EH (cell line): ENCODE measurements around the gene PSMB9.
A peak's percentile ranks its signal among the peaks of the same experiment; 100 is the strongest.

ENCODE experiments used
- DNase-seq: peaks from one replicate; pipeline ENCODE4 v3.0.0-alpha.2; 2015; ENCODE audit warnings: low read depth

The PSMB9 gene

GRCh38 chr6:32839356-32839755 is 14.6 kb upstream of the PSMB9 start:
- DNase-seq = no peak

GRCh38 chr6:32840604-32841246 is 13.3 kb upstream of the PSMB9 start:
- DNase-seq = no peak

- no peak for DNase-seq
These were observed 11.9 kb upstream of the PSMB9 start for GRCh38 chr6:32842021-32842650.

- DNase-seq = no peak
These were observed 11.3 kb upstream of the PSMB9 start for GRCh38 chr6:32842690-32843089.

DNA sequence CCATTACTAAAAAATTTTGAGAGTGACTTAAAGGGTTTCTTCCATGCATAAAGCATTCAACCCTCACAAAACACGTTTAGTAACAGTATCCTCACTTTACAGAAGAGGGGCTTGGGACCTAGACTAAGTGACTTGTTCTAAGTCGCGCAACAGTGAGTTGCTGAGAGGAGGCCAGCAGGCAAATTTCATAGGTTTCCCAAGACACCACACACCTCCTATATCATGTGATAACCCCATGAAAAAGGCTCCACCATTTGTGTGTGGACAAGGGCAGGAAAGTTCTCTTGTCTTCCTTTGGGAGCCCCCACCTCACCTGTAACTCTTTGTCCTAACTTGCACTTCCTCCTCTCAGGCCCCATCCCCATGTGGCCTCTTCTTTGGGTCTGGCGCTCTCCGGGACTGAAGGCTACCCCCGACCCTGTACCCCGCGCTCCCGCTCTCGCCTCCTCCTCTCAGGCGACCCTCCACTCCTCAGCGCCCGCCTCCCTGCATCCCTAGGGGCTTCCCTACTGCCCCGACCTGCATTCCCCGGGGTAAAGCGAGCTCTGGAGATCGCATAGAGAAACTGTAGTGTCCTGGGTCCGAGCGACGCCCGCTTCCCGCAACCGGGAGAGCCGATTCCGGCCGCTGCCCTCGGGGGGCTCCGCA is 10.5 kb upstream of the PSMB9 start:
- no peak for DNase-seq

- peak; percentile 94 for DNase-seq
These were observed 9.8 kb upstream of the PSMB9 start, which contains the start of gene PSMB8 for GRCh38 chr6:32843979-32844838. TSS of gene PSMB8 (minus strand) at chr6:32844047. CDS start at chr6:32843996, 51 bp downstream.

- no peak for DNase-seq
These were observed 9.1 kb upstream of the PSMB9 start for GRCh38 chr6:32844839-32845383.

DNA sequence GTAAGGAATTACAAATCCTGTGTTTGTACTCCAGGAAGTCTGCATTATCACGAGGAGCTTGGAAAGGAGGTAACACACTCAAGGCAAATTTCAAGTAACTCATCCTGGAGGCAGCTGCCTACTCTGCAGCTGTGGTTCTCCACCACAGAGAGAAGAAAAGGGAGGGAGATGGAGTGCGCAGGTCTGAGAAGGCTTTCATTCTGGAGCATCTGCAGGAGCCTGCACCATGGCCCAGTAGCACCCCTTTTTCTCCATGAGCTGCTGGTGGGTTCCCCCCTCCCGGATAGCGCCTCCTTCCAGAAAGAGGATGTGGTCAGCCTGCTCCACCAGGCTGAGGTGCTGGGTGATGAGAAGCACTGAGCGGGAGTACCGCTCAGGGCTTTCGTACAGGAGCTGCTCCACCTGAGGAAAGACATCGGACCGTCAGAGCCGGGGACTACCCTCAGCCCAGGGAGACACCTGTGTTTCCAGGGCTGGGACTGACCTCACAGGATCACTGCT is 8.6 kb upstream of the PSMB9 start:
- no peak for DNase-seq

GRCh38 chr6:32847004-32847403 is 7.0 kb upstream of the PSMB9 start:
- no peak for DNase-seq

DNA sequence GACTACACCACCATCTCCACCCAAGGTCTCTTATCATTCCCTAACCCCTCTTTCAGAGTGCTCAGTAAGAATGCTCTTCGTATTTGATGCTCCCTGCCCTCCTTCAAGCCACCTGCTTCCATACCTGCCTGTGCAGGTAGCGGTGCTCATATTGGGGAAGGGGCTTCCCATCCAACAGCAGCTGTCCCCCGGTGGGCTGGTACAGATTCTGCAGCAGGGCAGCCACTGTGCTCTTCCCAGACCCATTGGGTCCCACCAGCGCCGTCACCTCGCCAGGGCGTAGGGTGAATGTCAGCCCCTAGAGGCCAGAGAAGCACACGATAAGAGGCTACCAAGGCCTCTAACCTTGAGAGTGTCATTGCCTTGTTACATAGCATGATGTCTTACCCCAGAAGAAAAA is 6.2 kb upstream of the PSMB9 start:
- no peak for DNase-seq

DNA sequence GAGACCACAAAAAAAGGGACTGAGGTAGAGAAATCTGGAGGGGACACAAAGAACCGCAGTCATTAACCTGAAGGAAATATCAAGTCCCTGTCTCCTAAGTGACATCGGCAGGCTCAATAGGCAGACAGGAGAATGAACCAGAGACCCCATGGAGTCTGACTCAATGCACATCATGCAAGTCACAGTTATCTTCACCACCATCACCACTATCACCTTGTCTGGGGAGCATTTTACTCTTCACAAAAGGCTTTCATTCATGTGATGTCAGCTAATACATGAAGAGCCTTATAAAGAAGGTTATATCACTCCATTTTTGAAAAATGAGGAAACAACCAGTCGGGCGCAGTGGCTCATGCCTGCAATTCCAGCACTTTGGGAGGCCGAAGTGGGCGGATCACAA is 4.9 kb upstream of the PSMB9 start:
- no peak for DNase-seq

- DNase-seq = no peak
These were observed 3.0 kb upstream of the PSMB9 start for GRCh38 chr6:32851025-32851424.

DNA sequence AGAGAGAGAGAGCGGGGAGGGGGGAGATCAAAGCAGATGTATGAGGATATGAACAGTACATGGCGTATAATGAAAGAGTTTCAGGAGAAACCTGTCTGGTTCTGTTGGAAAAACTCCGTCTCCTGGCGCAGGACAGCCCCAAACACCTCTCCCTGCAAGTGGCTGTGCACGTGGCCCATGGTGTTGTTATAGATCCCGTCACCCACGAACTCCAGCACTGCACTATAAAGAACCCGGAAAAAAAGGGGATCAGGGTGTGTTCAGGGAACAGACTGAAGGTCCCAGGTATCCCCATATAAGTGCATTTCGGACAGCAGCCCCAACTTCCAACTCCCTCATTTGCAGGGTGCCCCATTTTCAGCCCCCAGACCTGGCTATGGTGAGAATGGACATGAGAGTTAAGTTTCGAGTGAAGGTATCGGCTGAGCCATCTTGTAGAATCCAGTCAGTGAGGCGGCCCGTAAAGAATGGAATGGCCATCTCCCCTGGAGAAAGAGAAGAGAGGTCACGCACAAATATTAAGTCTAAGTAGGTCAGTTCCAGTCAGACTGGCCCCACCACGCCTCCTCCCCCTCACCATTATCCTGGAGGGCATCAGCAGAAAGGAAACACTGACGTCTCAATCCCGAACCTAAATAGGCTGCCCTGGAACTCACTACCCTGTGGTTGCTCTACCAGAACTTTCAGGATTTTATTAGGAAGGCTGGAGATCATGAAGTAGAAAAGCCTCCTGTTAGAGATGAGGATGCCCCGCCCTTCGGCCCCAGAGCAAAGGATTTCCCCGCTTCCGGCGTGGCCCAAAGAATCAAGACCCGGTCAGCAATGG is 1.8 kb upstream of the PSMB9 start:
- peak; percentile 35 for DNase-seq

DNA sequence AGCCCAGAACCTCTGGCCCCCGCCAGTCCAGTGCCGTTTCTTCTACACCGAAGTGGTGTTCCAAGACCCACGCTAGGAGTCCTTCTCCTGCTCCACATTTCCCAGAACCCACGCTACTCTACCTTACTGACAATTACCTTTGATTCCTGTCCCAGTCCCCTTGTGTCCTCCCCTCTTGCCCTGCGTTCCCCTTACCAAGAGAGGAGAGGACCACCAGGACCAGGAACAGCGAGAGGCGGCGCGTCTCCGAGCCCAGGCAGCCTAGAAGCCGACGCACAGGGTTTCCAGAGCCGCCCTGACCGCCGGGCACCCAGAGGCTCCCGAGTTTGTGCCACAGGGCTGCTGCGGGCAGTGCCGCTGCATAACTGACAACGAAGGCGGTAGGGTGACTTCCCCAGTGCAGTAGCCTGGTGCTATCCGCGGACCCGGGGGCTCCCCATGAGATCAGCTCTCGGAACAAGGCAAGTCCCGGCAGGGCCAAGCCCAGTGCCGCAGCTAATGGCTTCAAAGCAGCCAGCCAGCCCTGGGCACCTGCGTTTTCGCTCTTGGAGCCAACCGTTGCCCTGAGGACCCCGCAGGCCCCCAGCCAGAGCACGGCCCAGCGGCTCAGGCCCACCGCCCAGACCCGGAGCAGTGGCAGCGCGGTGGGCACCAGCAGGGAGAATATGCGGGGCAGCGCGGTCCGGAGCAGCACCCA is 1.0 kb upstream of the PSMB9 start:
- peak; percentile 54 for DNase-seq

GRCh38 chr6:32854376-32855178 is 585 bp downstream of the PSMB9 start:
- peak; percentile 57 for DNase-seq

DNA sequence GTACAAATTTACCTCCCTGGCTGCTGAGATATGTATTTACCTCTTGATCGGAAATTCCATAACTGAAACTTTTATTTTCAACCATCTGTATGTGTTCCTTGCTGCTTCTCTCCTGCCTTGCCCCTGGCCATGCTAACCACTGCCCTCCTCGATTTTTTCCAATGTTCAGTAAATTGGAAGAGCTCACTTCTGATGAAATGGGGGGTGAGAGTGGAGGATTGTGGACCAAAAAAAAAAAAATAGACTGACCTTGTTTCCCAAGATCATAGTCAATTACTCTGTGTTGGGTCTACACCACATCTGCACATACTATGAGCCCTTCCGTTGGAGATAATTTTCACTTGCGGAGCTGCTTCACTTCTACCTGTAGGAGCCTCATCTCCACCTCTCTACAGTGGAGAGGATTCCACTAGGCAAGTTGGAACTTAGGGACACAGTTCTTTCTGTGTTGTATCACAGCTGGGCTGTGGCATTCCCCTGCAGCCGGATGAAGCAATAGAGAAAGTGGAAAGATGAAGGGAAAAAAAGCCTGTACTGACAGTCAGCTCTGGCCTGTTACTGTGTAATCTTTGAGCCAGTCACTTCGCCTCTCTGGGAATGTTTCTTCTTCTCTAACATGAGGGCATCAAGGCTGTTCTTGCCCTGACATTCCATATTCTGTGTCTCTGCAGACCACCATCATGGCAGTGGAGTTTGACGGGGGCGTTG is 1.6 kb downstream of the PSMB9 start:
- DNase-seq = no peak

GRCh38 chr6:32857156-32857891 is 3.3 kb downstream of the PSMB9 start:
- DNase-seq = no peak

DNA sequence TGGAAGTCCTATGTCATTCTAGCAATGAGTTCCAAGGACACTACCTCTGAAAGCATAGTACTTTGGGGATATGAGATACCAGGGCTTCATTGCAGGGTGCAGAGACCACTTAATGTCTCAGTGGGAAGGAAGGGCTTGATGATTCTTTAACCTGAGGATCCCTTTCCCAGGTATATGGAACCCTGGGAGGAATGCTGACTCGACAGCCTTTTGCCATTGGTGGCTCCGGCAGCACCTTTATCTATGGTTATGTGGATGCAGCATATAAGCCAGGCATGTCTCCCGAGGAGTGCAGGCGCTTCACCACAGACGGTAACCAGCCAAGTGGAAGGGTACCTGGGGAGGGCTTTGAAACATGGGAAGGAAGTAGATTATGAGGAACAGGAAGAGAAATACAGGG is 4.2 kb downstream of the PSMB9 start:
- no peak for DNase-seq
